Measurements from ENCODE around the gene C2orf72. TPM values are rescaled to one million over a fixed set of nuclear protein-coding genes. Genes with fewer than 3 reads are reported as not detected.

The C2orf72 gene
- total and polyA plus RNA-seq, 2 of the 13 experiments (the other 11 are each of a cell fraction or from before 2014, with no cell fraction given): 147 to 203 TPM

- no peak for TF ChIP-seq ZKSCAN1 (IDR thresholded peaks at IDR 0.05; ENCODE audit: low read length)
- TF ChIP-seq NCOA2 (CRISPR knock-in tag; IDR thresholded peaks at IDR 0.05): no peak
- TF ChIP-seq MXD1 (CRISPR knock-in tag; IDR thresholded peaks at IDR 0.05): no peak
- TF ChIP-seq ZSCAN29 (CRISPR knock-in tag; conservative IDR thresholded peaks at IDR 0.05): 0 out of 2 replicates have a peak, but pooled peaks have one; percentile 19
- TF ChIP-seq HDAC2 (CRISPR knock-in tag; IDR thresholded peaks at IDR 0.05): no peak
- no peak for TF ChIP-seq ZNF224 (CRISPR knock-in tag; IDR thresholded peaks at IDR 0.05)
- no peak for TF ChIP-seq ZKSCAN8 (CRISPR knock-in tag; IDR thresholded peaks at IDR 0.05; ENCODE audit: borderline replicate concordance)
- TF ChIP-seq SIN3A (IDR thresholded peaks at IDR 0.05; ENCODE audit: borderline replicate concordance, low read depth, low read length): no peak
- TF ChIP-seq ZSCAN20 (CRISPR knock-in tag; IDR thresholded peaks at IDR 0.05; ENCODE audit: borderline replicate concordance): no peak
- TF ChIP-seq MIER2 (CRISPR knock-in tag; IDR thresholded peaks at IDR 0.05): no peak
- TF ChIP-seq ZNF576 (CRISPR knock-in tag; IDR thresholded peaks at IDR 0.05): no peak
- no peak for TF ChIP-seq ZNF337 (CRISPR knock-in tag; IDR thresholded peaks at IDR 0.05; ENCODE audit: borderline replicate concordance, low read depth)
- no peak for TF ChIP-seq FOXA1 (IDR thresholded peaks at IDR 0.05)
- no peak for TF ChIP-seq FOXA1 (CRISPR knock-in tag; IDR thresholded peaks at IDR 0.05)
- no peak for TF ChIP-seq ZNF619 (CRISPR knock-in tag; IDR thresholded peaks at IDR 0.05)
- peak; percentile 84 for TF ChIP-seq ZNF362 (CRISPR knock-in tag; IDR thresholded peaks at IDR 0.05; ENCODE audit: borderline replicate concordance)
- no peak for TF ChIP-seq HNRNPUL1 (IDR thresholded peaks at IDR 0.05; ENCODE audit: low read depth, low read length)
- no peak for TF ChIP-seq ZBTB26 (CRISPR knock-in tag; IDR thresholded peaks at IDR 0.05; ENCODE audit: borderline replicate concordance)
- TF ChIP-seq ZBTB4 (CRISPR knock-in tag; IDR thresholded peaks at IDR 0.05; ENCODE audit: borderline replicate concordance): no peak
- TF ChIP-seq RARA (CRISPR knock-in tag; IDR thresholded peaks at IDR 0.05): no peak; the same call in 1 of the 2 replicates
- TF ChIP-seq ZNF383 (CRISPR knock-in tag; IDR thresholded peaks at IDR 0.05; ENCODE audit: borderline replicate concordance): no peak
- TF ChIP-seq SUZ12 (IDR thresholded peaks at IDR 0.05; ENCODE audit: low read depth, low read length): no peak
- TF ChIP-seq RFX3 (CRISPR knock-in tag; IDR thresholded peaks at IDR 0.05): no peak
- TF ChIP-seq HDAC6 (IDR thresholded peaks at IDR 0.05; ENCODE audit: low read depth, low read length): no peak
- no peak for TF ChIP-seq ZNF891 (CRISPR knock-in tag; IDR thresholded peaks at IDR 0.05)
Measured at GRCh38 chr2:231033147-231034132, 3.9 kb upstream of the C2orf72 start (continued).

Data from HepG2 (cell line).